SK-N-SH treated with all-trans-retinoic acid at 6 μM for 48 hours (cell line): ENCODE results near the gene TUBGCP2.

Source experiments
- ATAC-seq: fragments of 200-7000 bp; cut with Tn5 transposase; 3 replicates; pipeline ENCODE4 v1.9.1; 2020; ENCODE audit warnings: mild to moderate bottlenecking, moderate library complexity
- ARNTL ChIP-seq: fragments of 450-650 bp; formaldehyde crosslinking; IDR thresholded peaks from 2 replicates; pipeline ENCODE4 v1.5.0; 2020; ENCODE audit warnings: low read depth, mild to moderate bottlenecking, moderate library complexity, borderline replicate concordance
- BACH2 ChIP-seq: fragments of 250-450 bp; sonication (Bioruptor Pico); IDR thresholded peaks from 2 replicates; pipeline ENCODE4 v1.9.0; 2021; ENCODE audit warnings: mild to moderate bottlenecking, borderline replicate concordance
- CSDC2 ChIP-seq: fragments of 250-450 bp; sonication (Bioruptor Pico); IDR thresholded peaks from 2 replicates; pipeline ENCODE4 v1.5.0; 2020; ENCODE audit warnings: mild to moderate bottlenecking, moderate library complexity
- ESRRG ChIP-seq: fragments of 250-450 bp; sonication (Bioruptor Pico); IDR thresholded peaks from 2 replicates; pipeline ENCODE4 v1.6.1; 2021; ENCODE audit warnings: mild to moderate bottlenecking
- ISL1 ChIP-seq: fragments of 250-450 bp; sonication (Bioruptor Pico); IDR thresholded peaks from 2 replicates; pipeline ENCODE4 v2.1.2; 2022; ENCODE audit warnings: mild to moderate bottlenecking, moderate library complexity
- OSR1 ChIP-seq: fragments of 250-450 bp; sonication (Bioruptor Pico); IDR thresholded peaks from 2 replicates; pipeline ENCODE4 v1.8.0; 2022; ENCODE audit warnings: moderate library complexity, mild to moderate bottlenecking, inconsistent platforms
- PATZ1 ChIP-seq: fragments of 250-450 bp; sonication (Bioruptor Pico); IDR thresholded peaks from 2 replicates; pipeline ENCODE4 v1.8.0; 2020; ENCODE audit warnings: mild to moderate bottlenecking, moderate library complexity, borderline replicate concordance
- PPARA ChIP-seq: fragments of 250-450 bp; sonication (Bioruptor Pico); IDR thresholded peaks from 2 replicates; pipeline ENCODE4 v1.5.0; 2020; ENCODE audit warnings: mild to moderate bottlenecking, borderline replicate concordance
- RARB ChIP-seq: fragments of 250-450 bp; sonication (Bioruptor Pico); IDR thresholded peaks from 2 replicates; pipeline ENCODE4 v1.8.0; 2021; ENCODE audit warnings: mild to moderate bottlenecking, moderate library complexity
- TCF4 ChIP-seq: fragments of 250-450 bp; sonication (Bioruptor Pico); IDR thresholded peaks from 2 replicates; pipeline ENCODE4 v1.8.0; 2021; ENCODE audit warnings: mild to moderate bottlenecking, moderate library complexity, borderline replicate concordance
- TOX ChIP-seq: fragments of 250-450 bp; sonication (Bioruptor Pico); IDR thresholded peaks from 2 replicates; pipeline ENCODE4 v1.8.0; 2021; ENCODE audit warnings: mild to moderate bottlenecking, moderate library complexity, borderline replicate concordance
- ZC3H10 ChIP-seq: fragments of 250-450 bp; sonication (Bioruptor Pico); IDR thresholded peaks from 2 replicates; pipeline ENCODE4 v1.5.1; 2021; ENCODE audit warnings: mild to moderate bottlenecking, moderate library complexity
- ZFP3 ChIP-seq: fragments of 250-450 bp; sonication (Bioruptor Pico); IDR thresholded peaks from 2 replicates; pipeline ENCODE4 v1.5.0; 2020; ENCODE audit warnings: mild to moderate bottlenecking, moderate library complexity
- ZNF565 ChIP-seq: fragments of 450-650 bp; formaldehyde crosslinking; conservative IDR thresholded peaks from 2 replicates; pipeline ENCODE4 v1.5.0; 2020; ENCODE audit warnings: low read depth, mild to moderate bottlenecking, moderate library complexity
- ZNF8 ChIP-seq: fragments of 450-650 bp; formaldehyde crosslinking; IDR thresholded peaks from 2 replicates; pipeline ENCODE4 v1.5.0; 2020; ENCODE audit warnings: mild to moderate bottlenecking, moderate library complexity
- TF ChIP-seq, protein P1 (sequence below): fragments of 250-450 bp; sonication (Bioruptor Pico); IDR thresholded peaks from 2 replicates; pipeline ENCODE4 v1.5.1; 2020; ENCODE audit warnings: low read depth, mild to moderate bottlenecking, moderate library complexity
- TF ChIP-seq, protein P2 (sequence below): fragments of 250-450 bp; sonication (Bioruptor Pico); IDR thresholded peaks from 2 replicates; pipeline ENCODE4 v1.5.1; 2021; ENCODE audit warnings: mild to moderate bottlenecking, moderate library complexity
- TF ChIP-seq, protein P3 (sequence below): fragments of 250-450 bp; sonication (Bioruptor Pico); IDR thresholded peaks from 2 replicates; pipeline ENCODE4 v1.5.0; 2020; ENCODE audit warnings: mild to moderate bottlenecking, moderate library complexity
- TF ChIP-seq, protein P4 (sequence below): fragments of 250-450 bp; sonication (Bioruptor Pico); IDR thresholded peaks from 2 replicates; pipeline ENCODE4 v1.8.0; 2021; ENCODE audit warnings: low read depth, mild to moderate bottlenecking, moderate library complexity, borderline replicate concordance

TUBGCP2 gene

GRCh38 chr10:133263674-133264073 lies 45.0 kb downstream of the TUBGCP2 start:
- ATAC-seq = no peak

GRCh38 chr10:133262696-133263095 lies 46.0 kb downstream of the TUBGCP2 start:
- TF ChIP-seq, protein P1, sequence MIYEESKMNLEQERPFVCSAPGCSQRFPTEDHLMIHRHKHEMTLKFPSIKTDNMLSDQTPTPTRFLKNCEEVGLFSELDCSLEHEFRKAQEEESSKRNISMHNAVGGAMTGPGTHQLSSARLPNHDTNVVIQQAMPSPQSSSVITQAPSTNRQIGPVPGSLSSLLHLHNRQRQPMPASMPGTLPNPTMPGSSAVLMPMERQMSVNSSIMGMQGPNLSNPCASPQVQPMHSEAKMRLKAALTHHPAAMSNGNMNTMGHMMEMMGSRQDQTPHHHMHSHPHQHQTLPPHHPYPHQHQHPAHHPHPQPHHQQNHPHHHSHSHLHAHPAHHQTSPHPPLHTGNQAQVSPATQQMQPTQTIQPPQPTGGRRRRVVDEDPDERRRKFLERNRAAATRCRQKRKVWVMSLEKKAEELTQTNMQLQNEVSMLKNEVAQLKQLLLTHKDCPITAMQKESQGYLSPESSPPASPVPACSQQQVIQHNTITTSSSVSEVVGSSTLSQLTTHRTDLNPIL = no peak
- TF ChIP-seq PPARA = no peak
- no peak for ATAC-seq

More at GRCh38 chr10:133263674-133264073, 45.0 kb downstream of the TUBGCP2 start:
- no peak for TF ChIP-seq ZNF565 (CRISPR knock-in tag)

DNA sequence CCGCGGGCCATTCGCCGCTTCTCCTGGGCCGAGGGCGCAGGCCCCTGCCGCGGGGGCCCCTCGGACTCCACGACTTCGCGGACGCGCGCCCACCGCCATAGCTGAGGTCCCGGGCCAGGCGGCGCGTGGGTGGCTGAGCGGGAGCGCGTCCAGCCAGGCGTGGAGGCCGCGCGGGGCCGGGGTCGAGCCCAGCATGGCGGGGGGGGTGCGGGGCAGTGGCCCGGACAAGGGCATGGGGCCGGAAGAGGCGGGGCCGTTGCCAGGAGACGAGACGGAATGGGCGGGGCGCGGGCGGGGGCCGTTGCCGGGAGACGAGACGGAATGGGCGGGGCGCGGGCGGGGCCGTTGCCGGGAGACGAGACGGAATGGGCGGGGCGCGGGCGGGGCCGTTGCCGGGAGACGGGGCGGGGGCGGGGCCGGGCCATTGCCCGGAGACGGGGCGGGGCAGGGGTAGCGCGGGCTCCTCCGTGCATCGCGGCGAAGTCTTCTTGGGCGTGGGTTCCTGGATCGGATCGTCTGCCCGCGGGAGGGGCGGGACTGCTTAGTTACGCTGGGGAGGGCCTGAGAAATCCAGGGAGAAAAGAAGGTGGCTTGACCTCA lies 46.8 kb downstream of the TUBGCP2 start:
- no peak for TF ChIP-seq TCF4 (CRISPR knock-in tag)
- TF ChIP-seq ZFP3 = no peak
- ATAC-seq = peak; percentile 44

GRCh38 chr10:133260895-133261725 lies 47.6 kb downstream of the TUBGCP2 start:
- ATAC-seq = peak; percentile 35
- TF ChIP-seq ESRRG (CRISPR knock-in tag) (no peak), ARNTL (CRISPR knock-in tag) (no peak), OSR1 (CRISPR knock-in tag) (no peak), ZC3H10 (CRISPR knock-in tag) (no peak), PATZ1 (CRISPR knock-in tag) (no peak), CSDC2 (no peak), RARB (CRISPR knock-in tag) (no peak), ZFP3 (no peak)
- TF ChIP-seq, protein P1 = no peak
- TF ChIP-seq, protein P2, sequence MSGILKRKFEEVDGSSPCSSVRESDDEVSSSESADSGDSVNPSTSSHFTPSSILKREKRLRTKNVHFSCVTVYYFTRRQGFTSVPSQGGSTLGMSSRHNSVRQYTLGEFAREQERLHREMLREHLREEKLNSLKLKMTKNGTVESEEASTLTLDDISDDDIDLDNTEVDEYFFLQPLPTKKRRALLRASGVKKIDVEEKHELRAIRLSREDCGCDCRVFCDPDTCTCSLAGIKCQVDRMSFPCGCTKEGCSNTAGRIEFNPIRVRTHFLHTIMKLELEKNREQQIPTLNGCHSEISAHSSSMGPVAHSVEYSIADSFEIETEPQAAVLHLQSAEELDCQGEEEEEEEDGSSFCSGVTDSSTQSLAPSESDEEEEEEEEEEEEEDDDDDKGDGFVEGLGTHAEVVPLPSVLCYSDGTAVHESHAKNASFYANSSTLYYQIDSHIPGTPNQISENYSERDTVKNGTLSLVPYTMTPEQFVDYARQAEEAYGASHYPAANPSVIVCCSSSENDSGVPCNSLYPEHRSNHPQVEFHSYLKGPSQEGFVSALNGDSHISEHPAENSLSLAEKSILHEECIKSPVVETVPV (CRISPR knock-in tag) = no peak
- TF ChIP-seq, protein P3, sequence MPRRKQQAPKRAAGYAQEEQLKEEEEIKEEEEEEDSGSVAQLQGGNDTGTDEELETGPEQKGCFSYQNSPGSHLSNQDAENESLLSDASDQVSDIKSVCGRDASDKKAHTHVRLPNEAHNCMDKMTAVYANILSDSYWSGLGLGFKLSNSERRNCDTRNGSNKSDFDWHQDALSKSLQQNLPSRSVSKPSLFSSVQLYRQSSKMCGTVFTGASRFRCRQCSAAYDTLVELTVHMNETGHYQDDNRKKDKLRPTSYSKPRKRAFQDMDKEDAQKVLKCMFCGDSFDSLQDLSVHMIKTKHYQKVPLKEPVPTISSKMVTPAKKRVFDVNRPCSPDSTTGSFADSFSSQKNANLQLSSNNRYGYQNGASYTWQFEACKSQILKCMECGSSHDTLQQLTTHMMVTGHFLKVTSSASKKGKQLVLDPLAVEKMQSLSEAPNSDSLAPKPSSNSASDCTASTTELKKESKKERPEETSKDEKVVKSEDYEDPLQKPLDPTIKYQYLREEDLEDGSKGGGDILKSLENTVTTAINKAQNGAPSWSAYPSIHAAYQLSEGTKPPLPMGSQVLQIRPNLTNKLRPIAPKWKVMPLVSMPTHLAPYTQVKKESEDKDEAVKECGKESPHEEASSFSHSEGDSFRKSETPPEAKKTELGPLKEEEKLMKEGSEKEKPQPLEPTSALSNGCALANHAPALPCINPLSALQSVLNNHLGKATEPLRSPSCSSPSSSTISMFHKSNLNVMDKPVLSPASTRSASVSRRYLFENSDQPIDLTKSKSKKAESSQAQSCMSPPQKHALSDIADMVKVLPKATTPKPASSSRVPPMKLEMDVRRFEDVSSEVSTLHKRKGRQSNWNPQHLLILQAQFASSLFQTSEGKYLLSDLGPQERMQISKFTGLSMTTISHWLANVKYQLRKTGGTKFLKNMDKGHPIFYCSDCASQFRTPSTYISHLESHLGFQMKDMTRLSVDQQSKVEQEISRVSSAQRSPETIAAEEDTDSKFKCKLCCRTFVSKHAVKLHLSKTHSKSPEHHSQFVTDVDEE (CRISPR knock-in tag) = no peak

DNA sequence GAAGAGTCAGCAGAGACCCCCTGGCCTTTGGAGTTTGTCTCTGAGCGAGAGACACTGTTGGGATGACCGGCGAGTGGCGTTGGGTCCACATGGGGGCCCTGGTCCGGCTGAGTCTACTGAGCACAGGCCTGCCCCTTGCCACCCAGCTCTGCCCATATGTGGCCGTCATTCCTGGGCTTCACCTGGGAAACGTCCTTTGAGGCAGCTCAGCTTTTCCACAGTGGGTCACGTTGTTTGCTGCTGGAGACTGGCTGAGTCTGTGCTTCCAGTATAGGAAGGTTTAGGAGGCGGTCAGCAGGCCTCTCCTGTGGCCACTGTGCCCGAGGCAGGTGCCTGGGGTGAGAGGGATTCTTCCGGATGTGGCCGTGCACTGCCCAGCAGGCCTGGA lies 49.1 kb downstream of the TUBGCP2 start:
- ATAC-seq = peak; percentile 3
- TF ChIP-seq, protein P4, sequence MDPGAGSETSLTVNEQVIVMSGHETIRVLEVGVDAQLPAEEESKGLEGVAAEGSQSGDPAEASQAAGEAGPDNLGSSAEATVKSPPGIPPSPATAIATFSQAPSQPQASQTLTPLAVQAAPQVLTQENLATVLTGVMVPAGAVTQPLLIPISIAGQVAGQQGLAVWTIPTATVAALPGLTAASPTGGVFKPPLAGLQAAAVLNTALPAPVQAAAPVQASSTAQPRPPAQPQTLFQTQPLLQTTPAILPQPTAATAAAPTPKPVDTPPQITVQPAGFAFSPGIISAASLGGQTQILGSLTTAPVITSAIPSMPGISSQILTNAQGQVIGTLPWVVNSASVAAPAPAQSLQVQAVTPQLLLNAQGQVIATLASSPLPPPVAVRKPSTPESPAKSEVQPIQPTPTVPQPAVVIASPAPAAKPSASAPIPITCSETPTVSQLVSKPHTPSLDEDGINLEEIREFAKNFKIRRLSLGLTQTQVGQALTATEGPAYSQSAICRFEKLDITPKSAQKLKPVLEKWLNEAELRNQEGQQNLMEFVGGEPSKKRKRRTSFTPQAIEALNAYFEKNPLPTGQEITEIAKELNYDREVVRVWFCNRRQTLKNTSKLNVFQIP (CRISPR knock-in tag) = no peak
- TF ChIP-seq ZNF565 (CRISPR knock-in tag) = no peak
- TF ChIP-seq ZFP3 = no peak
- no peak for TF ChIP-seq RARB (CRISPR knock-in tag)
- no peak for TF ChIP-seq TCF4 (CRISPR knock-in tag)
- no peak for TF ChIP-seq ISL1 (CRISPR knock-in tag)
- no peak for TF ChIP-seq ZC3H10 (CRISPR knock-in tag)
- no peak for TF ChIP-seq ZNF8 (CRISPR knock-in tag)
- TF ChIP-seq TOX (CRISPR knock-in tag) = no peak
- no peak for TF ChIP-seq OSR1 (CRISPR knock-in tag)
- no peak for TF ChIP-seq PATZ1 (CRISPR knock-in tag)
- no peak for TF ChIP-seq BACH2 (CRISPR knock-in tag)
